DLD1 (cell line): ENCODE data around the gene AKAP12.
"Not testable (repeated sequence)": the region's sequence is repeated elsewhere in the genome, so short reads cannot be mapped to it uniquely, and the experiment has no call there.

Experiments
- in situ Hi-C: cut with HindIII; loops from 2 replicates; pipeline ENCODE4 v1.10.0; 2017; ENCODE audit warnings: low sequenced_read_pairs

The AKAP12 gene

DNA sequence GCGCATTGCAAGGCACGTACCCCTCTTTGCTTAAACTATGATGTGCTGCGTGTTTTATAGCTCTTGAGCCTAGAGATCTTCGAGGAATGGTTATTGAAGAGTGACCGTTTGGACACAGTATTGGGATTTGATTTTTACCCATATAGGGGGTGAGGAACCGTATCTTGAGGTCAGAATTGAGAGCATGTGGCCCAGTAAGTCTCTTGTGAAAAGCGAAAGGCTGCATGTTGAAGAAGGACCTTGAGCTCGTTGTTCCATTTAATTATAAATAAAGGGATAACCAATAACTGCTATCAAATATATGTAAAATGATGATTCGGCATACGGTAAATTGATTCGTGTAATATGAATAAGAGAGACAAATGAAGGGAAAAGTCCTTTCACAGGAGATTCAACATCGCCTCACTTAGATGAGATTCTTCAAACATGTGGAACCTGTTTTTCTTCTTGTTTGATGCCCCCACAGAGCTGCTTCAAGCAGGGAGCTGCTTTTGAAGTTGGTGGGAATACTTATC, 66.6 kb downstream of the AKAP12 start:
- in situ Hi-C loops = no loop called here

DNA sequence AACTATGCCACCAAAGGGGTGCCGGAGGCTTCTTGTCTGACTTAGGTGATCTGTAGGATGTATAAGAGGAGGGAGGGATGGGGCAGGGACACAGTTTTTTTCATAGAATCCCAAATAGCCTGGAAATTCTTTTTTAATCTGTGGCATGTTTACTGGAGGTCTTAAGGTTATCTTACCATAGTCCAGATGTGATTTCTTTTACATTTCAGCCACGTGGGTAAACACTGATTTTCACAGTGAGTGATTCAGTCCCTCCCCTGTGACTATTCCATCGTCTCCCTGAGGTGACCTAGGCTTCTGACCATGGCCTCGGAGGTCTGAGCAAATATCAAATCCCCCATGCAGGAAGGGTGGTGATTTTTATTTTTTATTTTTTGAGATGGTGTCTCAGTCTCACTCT, 67.7 kb downstream of the AKAP12 start:
- in situ Hi-C loops = no loop called here

DNA sequence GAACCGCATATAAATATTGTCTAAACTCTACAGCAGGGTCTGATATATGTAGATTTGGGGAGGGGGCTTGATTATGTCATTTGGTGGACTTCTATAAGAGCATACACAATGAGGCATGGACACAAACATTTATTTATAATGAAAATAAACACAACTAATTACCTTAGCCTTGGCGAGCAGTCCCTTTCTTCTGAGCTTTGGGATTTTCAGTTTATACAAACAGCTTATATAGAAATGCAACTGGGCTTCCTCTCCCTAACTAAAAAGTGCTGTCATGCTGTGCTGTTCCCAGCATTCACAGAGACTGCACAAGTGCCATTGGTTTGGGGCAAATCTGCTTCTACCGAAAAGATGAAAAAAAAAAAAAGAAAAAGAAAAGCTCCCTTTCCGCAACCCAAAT, 69.9 kb downstream of the AKAP12 start:
- in situ Hi-C loops = no loop called here

DNA sequence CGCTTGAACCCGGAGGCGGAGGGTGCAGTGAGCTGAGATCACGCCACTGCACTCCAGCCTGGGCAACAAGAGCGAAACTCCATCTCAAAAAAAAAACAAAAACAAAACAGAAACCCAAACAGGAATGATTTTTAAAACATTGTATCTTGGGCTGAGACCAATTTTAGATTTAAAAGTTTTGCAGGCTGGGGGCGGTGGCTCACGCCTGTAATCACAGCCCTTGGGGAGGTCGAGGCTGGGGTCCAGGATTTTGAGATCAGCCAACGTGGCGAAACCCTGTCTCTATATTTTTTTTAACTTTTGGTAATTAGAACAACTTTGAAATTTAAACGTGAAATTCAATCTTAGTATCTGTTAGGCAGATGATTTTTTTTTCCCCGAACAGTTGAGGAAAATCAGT, 70.5 kb downstream of the AKAP12 start:
- in situ Hi-C loops = no loop called here

DNA sequence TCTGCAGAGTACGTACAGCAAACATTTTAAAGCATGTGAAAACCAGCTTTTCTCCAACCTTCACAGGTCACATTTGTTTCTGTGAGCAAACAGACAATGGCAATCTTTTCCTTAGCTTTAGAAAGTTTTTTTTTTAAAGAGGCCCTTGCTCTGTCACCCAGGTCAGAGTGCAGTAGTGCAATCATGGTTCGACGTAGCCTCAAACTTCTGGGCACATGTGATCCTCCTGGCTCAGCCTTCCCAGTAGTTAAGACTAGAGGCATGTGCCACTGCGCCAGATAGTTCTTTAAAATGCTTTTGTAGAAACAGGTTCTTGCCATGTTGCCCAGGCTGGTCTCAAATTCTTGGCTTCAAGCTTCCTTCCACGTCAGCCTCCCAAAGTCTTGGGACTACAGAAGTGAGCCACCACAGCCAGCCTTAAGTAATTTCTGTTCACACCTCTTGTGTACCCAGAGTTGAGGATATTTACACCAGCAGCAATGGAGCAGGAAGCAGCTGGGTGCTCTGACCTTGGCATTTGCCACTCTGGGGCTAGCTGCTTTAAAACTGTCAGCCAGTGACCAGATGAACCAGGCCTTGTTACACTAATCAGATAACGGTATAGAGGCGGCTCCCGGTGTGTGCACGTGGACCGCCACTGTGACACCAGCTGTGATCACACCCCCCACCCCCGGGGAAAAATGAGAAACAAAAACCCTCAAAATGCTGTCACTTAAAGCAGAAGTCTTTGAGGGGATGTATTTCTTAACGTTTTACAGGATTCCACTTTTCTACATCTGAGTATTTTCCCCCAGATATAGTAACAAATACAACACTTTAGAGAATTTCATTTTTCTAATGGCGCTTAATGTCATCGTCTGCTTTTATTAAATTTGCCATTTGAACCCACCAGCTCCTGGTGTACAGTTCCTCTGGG, 71.3 kb downstream of the AKAP12 start:
- in situ Hi-C loops = no loop called here

DNA sequence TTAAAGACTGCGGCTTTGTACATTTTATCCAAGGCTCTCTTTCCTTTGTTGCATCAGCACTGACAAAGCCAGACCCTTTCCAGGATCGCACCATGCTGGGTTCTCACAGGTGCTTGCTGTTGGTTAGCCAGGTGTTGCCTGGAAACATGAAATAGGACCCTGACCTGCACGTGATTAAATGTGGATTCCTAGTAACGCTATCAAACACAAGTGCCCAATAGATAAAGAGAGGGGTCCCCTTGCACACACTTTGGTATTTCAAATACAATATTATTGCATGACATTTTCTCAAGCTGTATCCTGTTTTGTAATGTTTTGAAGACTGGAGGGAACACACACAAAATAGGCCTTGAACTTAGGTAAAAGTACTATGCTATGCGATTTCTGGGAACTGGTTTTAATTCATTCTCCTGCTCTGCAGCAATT, 73.3 kb downstream of the AKAP12 start:
- in situ Hi-C loops = no loop called here

DNA sequence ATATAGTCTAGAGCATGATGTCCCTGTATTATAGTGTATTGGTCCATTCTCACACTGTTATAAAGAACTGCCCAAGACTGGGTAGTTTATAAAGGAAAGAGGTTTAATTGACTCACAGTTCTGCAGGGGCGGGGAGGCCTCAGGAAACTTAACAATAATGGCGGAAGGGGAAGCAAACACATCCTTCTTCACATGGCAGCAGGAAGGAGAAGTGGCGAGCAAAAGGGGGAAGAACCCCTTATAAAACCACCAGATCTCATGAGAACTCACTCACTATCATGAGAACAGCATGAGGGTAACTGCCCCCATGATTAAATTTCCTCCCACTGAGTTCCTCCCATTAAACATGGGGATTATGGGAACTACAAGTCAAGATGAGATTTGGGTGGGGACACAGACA, 75.9 kb downstream of the AKAP12 start:
- in situ Hi-C loops = not testable (repeated sequence)

DNA sequence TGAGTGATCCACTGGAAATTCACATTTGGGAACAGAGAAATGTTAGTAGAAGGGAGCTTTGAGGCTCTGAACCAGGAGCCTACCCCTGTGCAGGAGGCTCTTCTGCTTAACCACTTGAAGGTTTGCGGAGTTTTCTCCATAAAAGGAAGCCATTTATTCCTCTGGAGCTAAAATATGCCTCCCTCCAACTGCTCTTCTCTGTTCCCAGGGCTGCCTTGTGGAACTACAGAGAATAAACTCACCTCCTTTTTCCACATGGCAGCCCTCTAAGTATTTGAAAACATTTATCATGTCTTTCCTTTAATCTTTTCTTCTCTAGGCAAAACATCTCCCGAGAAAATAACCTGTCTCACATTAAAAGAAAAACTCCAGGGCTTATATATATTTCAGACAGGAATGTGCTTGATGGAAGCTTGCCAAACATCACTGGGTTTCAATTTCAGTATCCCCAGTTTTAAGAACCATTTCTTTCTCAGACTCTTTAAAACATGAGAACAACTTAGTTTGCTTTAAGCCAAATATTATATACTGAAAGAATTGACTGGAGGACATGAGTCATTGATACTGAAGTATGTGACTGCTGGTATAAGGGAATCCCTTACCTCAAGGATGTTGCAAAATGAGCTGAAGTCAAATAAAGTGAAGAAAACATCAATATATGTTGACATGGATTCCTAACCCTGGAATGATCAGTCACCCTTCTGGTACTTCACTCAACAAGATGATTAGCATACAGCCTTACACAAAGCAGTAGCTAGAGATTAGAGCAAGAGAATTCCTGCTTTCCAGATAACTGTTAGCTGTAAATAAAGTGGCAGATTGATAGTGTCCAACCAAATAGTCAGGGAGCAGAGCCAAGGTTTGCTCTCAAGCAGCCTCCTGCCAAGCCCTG, 77.6 kb downstream of the AKAP12 start:
- in situ Hi-C loops = no loop called here

DNA sequence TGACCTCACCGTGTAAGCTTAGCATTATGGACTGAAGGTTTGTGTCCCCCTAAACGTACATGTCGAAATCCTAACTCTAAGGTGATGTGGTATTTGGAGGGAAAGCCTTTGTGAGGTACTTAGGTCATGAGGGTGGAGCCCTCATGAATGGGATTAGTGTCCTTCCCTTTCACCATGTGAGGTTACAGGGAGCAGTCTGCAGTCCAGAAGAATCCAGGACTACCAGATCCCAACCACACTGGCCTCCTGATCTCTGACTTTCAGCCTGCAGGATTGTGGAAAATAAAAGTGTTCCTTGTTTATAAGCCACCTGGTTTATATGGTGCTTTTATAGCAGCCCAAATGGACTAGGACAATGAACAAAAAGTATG, 78.2 kb downstream of the AKAP12 start:
- in situ Hi-C loops = no loop called here

DNA sequence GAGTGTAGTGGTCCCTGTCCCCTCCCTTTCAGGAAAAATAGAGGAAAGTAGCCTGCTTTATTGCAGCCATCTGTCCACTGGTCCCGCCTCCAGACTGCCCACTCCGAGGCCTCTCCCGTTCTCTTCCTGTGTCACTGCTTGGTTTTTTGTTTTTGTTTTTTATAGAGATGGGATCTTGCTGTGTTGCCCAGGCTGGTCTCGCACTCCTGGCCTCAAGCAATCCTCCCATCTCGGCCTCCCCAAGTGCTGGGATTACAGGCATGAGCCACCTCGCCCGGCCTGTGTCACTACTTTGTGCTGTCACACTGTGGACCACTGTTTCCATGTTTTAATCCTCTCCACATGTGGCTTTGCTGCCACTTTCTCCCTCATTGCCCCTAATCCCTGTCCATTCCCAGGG, 80.4 kb downstream of the AKAP12 start:
- in situ Hi-C loops = no loop called here

DNA sequence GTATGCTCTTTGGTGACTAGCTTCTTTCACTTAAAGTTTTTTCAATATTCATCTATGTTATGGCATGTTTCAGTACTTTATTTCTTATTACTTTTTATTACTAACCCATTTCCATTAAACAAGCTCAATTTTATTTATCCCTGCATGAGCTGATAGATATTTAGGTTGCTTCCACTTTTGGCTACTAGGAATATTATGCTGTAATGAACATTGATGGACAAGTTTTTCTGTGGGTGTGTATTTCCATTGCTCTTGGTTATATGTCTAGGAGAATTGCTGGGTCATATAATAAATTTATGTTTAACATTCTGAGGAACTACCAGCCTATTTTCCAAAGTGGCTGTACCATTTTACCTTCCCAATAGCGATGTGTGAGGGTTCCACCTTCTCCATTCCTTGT, 81.7 kb downstream of the AKAP12 start:
- in situ Hi-C loops = no loop called here

DNA sequence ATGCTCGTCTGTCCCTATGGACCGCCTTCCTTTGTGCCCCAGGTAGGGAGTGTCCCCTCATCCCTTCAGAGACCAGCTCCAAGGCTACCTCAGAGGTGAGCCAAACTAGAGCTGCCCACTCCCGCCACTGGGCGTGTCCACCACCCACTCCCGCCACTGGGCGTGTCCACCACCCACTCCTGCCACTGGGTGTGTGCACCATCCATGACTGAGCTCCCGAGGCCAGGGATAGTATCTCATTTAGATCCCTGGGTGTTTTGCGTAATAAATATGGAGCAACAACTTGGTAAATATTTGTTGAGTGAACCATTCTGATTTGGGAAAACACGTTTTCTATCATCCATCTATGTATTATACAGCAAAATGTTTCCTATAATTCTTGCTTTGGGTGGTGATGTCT, 82.8 kb downstream of the AKAP12 start:
- in situ Hi-C loops = no loop called here

DNA sequence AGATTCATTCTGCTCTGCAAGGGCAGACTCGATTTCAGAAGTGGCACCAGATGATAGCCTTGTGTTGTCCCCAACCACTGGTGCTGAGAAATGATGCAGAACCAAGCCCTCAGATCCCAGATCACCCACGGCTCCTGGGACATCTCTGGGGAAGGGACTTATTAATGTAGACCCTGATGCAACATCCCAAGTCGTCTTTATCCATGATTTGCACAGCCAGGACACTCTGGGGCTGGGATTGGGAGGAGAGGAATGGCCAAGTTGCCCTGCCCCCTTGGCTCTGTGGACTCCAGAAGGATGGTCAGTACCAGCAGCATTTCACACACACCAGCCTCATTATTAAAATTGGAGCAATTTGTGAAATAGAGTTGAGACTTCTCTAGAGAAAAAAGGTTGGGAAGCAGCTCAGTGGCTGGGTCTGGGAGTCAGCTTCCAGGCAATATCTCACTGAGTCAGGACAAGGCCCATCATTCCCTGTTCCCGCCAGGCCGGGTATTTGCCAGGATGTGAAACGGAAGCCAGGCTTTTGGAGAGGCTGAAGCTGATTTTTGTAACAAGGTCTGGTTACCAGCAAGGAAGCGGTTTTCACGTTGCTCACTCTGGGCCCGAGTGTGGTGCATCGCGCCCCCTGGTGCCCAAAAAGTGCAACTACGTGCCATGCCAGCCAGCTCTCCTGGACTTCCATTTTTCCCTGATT, 84.2 kb downstream of the AKAP12 start:
- in situ Hi-C loops = no loop called here

DNA sequence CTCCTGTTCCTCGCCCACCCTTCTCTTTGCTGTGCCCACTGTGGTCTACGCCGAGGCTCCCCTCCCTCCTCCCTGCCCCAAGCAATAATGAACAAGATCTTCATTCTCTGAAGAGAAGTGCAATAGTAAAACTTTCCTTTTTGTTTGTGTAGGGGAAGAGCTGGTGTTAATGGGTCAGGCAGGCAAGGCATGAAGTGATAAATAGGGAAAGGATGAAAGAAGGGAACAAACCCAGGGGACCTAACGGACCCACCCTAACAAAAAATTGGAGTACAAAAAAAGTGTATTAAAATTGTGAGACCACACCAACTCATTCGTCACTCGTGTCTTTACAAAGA, 84.7 kb downstream of the AKAP12 start:
- in situ Hi-C loops = no loop called here

DNA sequence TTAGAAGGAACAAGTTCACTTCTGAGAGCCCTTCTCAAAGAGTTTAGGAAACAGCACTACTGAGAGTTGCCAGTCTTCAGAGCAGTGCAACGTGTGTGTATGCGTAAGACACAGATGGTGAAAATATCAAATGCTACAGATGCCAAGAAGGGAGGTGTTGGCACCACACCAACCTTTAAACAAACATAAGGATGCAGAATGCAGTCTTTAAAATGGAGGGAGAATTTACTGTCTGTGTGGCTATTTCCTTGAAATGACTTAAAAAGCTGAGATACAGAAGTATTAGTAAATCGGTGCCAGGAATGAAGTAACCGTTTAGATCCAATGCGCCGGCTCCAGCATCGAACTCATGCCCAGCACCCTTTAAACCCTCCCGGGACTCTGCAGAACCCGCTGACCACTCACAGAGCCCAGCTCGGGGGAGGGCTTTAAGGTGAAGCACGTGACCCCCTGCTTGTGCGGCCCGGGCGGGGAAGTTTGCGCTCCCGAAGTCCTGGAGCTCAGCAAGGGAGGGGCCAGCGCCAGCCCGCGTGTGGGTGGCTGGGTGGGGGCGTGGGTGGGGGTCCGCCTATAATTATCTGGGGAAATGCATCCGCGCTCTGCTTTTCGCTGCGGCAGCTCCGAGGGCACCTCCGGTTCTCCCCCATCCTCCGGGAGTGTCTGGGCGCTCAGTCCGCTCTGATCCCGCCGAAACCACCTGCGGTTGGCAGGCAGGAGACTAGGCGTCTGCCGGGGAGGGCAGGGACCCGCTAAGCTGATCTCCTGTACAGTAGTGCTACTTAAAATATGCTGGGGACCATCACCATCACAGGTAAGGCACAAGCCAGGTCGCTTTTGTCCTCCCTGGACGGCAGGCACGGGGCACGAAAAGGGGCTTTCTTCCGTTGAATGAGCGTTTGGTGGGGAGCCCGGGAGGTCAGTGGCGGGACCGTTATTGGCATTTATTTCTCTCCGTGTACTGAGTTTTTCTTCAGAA, 85.6 kb downstream of the AKAP12 start:
- in situ Hi-C loops = no loop called here

DNA sequence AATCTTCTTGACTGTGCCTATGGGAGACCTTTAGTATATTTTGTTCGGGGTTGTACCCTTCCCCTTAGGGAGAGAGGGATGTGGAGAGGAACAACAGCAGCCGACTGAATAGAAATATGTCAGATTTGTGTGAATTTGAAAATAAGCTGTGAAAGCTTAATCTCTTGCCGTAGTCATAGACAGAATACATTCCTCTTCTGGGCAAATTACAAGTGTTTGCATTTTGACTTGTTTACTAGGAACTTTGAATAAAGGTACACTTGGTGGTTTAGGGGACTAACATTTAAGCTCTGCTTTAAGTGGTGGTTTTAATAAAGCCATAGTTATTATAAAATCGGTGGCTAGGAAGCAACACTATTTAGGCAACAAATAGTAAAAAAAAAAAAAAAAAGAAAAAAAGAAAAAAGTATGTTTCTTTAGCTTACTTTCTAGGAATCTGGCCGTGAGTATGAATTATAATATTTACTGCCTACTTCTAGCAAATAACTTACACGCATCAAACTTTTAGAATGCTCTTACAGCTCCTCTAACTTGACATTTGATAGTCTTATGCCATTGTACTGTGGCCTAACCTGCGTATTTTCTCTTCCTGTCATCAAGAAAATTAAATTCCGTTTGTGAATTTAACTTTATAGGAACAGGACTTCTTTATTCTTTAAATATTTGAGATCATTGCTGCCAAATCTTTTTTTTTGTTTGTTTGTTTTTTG, 86.5 kb downstream of the AKAP12 start:
- in situ Hi-C loops = no loop called here

DNA sequence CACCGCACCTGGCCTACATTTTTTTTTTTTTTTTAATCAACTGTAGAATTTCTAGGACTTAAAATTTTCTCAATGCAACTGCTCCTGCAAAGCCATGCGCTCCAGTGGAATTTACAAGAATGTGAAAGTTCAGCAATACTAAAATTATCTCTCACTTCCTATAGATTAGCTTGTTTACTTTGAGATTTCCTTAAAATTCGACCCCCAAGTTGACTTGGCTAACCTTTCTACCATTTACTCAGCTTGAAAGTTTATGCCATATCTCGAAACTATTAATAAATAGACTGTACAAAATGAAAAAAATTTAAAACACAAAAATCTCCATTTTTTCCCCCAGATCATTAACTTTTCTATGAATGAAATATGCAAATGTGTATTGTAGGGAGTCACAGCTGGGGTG, 87.3 kb downstream of the AKAP12 start:
- in situ Hi-C loops = no loop called here

DNA sequence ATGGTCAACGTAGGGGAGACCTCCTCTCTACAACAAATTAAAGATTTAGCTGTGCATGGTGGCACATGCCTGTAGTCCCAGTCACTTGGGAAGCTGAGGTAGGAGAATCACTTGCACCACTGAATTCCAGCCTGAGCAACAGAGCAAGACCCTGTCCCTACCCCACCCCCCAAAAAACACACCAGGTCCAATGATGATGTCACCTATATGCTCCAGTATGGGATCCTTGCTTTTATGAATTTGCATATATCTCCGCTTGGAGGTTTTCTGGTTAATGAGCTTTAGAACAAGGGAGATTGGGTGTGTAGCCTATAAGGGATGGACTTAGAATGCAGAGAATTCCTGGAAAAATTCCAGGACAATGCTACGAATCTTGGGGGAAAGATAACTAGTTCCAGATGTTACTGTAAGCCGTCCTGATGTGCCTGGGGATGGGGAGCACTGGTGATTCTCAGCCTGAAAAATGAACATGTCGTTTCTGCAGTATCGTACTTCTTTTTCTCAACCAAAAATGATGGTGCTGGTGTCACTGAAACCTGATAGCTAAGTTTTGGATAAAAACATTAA, 90.4 kb downstream of the AKAP12 start:
- in situ Hi-C loops = no loop called here

DNA sequence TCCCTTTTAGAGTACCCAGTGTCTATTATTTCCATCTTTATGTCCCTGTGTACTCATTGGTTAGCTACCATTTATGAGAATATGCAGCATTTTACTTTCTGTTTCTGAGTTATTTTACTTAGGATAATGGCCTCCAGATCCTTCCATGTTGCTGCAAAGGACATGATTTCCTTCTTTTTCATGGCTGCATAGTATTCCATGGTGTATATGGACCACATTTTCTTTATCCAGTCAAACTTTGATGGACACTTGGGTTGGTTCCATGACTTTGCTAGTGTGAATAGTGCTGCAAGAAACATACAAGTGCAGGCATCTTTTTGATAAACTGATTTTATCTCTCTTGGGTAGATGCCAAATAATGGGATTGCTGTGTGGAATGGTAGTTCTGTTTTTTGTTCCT, 96.2 kb downstream of the AKAP12 start:
- in situ Hi-C loops = no loop called here
